Metanephros (tissue), 2 donors: ENCODE data around the gene ZNF607. TPM values are rescaled to one million over a fixed set of nuclear protein-coding genes. Genes with fewer than 3 reads are reported as not detected.

Source experiments
- small RNA-seq: library from RNA; depleted of rRNA; stranded (forward); fragments of <200 nt; gene quantifications from one replicate; pipeline ENCODE3, GENCODE V24; 2014; ENCODE audit warnings: low replicate concordance
- total RNA-seq: library from RNA; depleted of rRNA; stranded (reverse); fragments of >200 nt; gene quantifications from one replicate; pipeline ENCODE4 v1.2.3, GENCODE V29; 2014

Gene ZNF607
- total RNA-seq: 9.3 TPM

DNA sequence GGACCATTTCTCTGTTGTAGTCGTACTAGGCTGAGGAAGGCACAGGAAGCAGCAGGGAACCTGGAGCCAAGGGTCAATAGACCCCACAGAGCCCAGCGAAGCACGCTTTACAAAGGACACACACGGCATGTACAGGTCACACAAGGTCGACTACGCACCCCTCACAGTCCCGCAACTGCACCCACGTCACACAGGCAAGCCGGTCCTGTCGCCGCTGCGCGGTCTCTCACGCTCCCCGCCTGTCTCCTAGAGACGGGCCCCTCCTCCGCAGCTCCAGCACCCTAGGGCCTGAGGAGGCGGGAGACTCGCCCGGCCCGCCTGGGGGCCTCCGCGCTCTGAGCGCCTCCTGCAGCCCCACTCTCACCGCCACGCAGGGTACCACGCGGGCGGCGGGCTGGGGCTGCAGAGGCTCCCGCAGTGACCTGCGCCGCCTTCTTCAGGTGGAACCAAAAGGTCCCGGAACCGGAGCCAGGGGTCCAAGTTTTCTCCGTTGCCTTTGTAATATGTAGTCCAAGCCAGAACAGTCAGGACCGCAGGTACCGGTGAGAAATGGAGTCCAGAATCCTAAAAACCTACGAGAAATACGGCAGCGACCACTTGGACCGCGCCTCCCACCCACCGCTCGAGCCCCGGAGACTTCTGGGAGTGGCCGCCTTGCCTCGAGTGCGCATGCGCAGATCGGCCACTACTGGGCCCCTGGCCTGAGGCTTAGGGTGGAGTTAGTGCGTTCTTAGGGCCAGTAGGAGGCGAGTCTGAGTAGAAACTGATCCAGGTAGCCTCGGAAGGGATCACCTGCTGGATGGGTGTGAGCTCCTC lies at the start of gene ZNF607:
TSS of gene ZNF607 (minus strand) at position 651 of the 816 bp plus-strand sequence. CDS start 8,143 bp downstream, outside the sequence.

DNA sequence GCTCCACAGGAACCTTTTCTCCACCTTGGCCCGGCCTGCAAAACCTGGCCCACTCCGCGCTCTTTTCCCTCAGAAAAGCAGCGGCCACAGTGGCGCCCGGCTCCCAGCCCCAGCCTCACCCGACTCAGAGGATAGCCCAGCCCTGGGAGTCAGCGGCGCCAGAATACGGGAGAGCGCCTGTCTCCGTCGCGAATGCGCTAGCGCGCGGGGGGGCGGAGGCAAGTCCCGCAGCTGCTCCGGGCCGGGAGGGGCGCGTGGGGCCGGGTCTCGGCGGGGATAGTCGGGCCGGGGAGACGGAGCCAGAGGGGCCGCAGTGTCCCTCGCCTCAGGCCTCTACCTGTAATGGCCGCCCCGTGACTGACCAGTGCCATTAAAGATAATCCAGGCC lies 64.3 kb downstream of the ZNF607 start, which contains the start of gene ZFP30:
TSS of gene ZFP30 (minus strand) at position 165 of the 388 bp plus-strand sequence. CDS start 7,643 bp downstream, outside the sequence.

Small RNA genes lying within 50 kb of the gene (small RNA-seq; reads per million reads assigned to genes)
- gene SELENOKP1: not detected

Other genes starting within 250 kb of the ZNF607 start
- gene ZNF793, start 212.8 kb downstream of the ZNF607 start, total RNA-seq: 11.4 TPM
- 11.4 TPM for gene ZNF571, start 125.0 kb downstream of the ZNF607 start, total RNA-seq
- 1.9 TPM for gene ZNF540, start 124.9 kb downstream of the ZNF607 start, total RNA-seq
- gene ZFP30, start 64.3 kb downstream of the ZNF607 start, total RNA-seq: 19.9 TPM
- 20.4 TPM for gene ZNF573, start 59.8 kb upstream of the ZNF607 start, total RNA-seq
- not detected for gene WDR87, start 186.8 kb upstream of the ZNF607 start, total RNA-seq
- gene SIPA1L3, start 187.4 kb upstream of the ZNF607 start, total RNA-seq: 31.4 TPM